ENCODE data around the gene GAB4. TPM values are rescaled to one million over a fixed set of nuclear protein-coding genes. Genes with fewer than 3 reads are reported as not detected.

GAB4 gene
- total RNA-seq, 1 experiment from 2014 or later, result not detected

DNA sequence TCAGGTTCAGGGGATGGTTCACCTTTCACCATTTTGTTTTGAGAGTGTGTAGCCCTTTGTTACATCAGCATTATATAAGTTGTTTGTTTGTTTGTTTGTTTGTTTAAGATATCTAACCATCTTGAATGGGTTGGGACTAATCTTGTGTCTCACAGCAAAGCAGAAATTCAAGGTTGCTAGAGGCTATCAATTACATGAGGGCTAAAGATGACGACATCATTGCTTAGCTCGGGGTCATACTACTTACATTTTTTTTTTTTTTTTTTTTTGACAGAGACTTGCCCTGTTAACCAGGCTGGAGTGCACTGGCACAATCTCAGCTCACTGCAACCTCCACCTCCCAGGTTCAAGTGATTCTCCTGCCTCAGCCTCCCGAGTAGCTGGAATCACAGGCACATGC, 95.7 kb downstream of the GAB4 start:
- DNase-seq (ENCODE audit: low read depth), result no peak

Other genes with a start within 250 kb of the GAB4 start
- gene XKR3, start 182.8 kb downstream of the GAB4 start, total RNA-seq (2014; rRNA removed; shearing (Covaris generic)), result 0.37 and 0.44 TPM in 2 replicates
- gene IL17RA, start 76.8 kb upstream of the GAB4 start, total RNA-seq (2014; rRNA removed; shearing (Covaris generic)), result 7.9 and 13.4 TPM in 2 replicates
- 0.07 TPM in 1 of 2 replicates, not detected in the other for gene TMEM121B, start 113.1 kb upstream of the GAB4 start, total RNA-seq (2014; rRNA removed; shearing (Covaris generic))
- gene HDHD5, start 151.1 kb upstream of the GAB4 start, total RNA-seq (2014; rRNA removed; shearing (Covaris generic)), result 30.8 and 32.1 TPM in 2 replicates
- 9.6 and 15.4 TPM in 2 replicates for gene ADA2, start 211.2 kb upstream of the GAB4 start, total RNA-seq (2014; rRNA removed; shearing (Covaris generic))

Data from M059J (cell line).